ENCODE measurements around the gene LDAH.

DNA sequence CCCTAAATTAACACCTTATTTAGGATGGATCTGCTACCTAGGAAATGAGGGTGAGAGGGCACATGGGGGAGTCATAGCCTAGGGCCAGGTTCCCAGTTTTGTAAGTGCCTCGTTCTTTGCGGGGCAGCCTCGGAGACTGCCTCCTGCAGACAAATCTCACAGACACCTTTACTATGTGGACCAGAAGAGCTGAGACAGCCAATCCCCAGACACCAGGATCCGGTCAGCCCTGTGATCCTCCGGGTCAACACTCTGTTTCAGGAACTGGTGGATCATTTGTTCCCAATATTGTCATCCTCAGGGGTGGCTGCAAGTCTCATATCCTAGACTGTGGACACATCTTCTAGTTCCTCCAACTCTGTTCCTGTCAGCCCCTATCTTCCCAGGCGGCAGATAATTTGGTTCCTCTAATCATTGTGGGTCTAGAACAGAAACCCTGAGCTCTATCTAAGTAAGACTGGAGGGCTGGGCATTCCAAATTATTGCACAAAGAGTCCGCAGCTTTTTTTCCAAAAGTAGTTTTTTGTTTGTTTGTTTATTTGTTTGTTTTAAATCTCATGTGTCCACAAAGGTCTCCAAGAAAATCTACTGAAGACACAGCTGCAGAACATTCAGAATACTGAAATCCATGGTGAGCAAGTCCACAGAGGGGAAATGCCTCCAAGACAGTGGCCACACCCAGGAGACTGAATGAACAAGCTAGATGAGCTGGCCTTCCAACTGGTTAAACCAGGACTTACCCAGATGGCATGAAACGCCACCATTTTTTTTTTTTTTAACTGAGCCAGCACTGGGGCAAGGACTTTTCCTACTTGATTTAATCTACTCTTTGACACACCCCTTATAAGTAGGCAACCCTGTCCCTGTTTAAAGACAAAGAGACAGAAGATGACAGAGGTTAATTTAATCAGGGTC, 162.1 kb downstream of the LDAH start:
- TF ChIP-seq, protein P1, sequence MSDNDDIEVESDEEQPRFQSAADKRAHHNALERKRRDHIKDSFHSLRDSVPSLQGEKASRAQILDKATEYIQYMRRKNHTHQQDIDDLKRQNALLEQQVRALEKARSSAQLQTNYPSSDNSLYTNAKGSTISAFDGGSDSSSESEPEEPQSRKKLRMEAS (IDR thresholded peaks at IDR 0.05; ENCODE audit: low read depth, low read length) = no peak
- no peak for TF ChIP-seq POLR2A (IDR thresholded peaks at IDR 0.05; ENCODE audit: low read depth, low read length)

Data from GM12878 (cell line).